Left renal pelvis (tissue), 4 donors: ENCODE results near the gene IMPG1. TPM values are rescaled to one million over a fixed set of nuclear protein-coding genes. Genes with fewer than 3 reads are reported as not detected.

Experiments used
- DNase-seq, 4 donors: peaks; one replicate each; pipeline ENCODE4 v3.0.0-alpha.2; 2013; ENCODE audit warnings: low read depth in 4 of 4, low spot score in 3 of 4
- polyA plus RNA-seq, 4 donors: library from polyadenylated mRNA; unstranded; fragments of 120-200 nt; gene quantifications; one replicate each; pipeline ENCODE4 v1.2.1, GENCODE V29; 2013; ENCODE audit not compliant: insufficient read length in 4 of 4

Gene IMPG1, protein sequence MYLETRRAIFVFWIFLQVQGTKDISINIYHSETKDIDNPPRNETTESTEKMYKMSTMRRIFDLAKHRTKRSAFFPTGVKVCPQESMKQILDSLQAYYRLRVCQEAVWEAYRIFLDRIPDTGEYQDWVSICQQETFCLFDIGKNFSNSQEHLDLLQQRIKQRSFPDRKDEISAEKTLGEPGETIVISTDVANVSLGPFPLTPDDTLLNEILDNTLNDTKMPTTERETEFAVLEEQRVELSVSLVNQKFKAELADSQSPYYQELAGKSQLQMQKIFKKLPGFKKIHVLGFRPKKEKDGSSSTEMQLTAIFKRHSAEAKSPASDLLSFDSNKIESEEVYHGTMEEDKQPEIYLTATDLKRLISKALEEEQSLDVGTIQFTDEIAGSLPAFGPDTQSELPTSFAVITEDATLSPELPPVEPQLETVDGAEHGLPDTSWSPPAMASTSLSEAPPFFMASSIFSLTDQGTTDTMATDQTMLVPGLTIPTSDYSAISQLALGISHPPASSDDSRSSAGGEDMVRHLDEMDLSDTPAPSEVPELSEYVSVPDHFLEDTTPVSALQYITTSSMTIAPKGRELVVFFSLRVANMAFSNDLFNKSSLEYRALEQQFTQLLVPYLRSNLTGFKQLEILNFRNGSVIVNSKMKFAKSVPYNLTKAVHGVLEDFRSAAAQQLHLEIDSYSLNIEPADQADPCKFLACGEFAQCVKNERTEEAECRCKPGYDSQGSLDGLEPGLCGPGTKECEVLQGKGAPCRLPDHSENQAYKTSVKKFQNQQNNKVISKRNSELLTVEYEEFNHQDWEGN
- polyA plus RNA-seq, result 1 to 10 TPM in 3 of 4 donors, under 1 TPM in 1; 0.52 to 3.7 (median 3.0) TPM

DNA sequence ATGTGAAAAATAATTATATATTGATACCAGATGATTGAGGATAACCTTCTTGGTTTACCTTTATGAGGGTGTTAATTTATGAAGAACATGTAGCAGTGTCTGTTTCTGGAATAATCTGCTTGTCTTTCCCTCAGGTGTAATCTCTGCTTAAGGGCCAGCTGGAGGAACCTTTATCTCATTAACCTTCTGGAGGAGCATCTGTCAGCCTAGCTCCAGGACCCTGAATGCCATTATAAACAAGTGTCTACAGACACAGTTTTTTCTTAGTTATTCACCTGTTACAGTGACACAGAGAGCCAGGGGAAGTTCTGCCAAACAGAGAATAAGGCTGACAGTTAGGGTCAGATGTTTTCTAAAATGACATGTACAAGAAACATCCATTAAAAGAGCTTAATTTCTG lies at the start of gene IMPG1:
IMPG1 (minus strand) TSS at position 101 of the 400 bp plus-strand sequence. CDS start 174 bp downstream, outside the sequence.
- no peak for DNase-seq

DNA sequence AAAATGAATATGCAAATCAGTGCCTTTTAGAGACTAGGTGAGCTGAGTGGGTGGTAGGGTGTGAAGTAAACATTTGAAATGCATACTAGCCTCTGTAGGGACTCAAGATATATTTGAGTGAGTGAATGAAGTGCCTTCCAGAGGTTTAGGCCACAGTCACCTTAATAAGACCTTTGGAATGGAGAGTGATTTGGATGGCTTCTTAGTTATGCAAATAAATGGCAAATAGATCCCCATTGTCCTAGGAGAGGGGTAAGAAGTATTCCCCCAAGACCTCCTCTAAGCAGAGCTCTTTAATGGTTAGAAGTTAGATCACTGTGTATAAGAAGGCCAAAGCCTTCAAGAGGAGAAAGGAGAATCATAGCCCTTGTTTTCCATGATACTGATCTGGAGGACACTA lies 47.8 kb upstream of the IMPG1 start:
- no peak for DNase-seq

DNA sequence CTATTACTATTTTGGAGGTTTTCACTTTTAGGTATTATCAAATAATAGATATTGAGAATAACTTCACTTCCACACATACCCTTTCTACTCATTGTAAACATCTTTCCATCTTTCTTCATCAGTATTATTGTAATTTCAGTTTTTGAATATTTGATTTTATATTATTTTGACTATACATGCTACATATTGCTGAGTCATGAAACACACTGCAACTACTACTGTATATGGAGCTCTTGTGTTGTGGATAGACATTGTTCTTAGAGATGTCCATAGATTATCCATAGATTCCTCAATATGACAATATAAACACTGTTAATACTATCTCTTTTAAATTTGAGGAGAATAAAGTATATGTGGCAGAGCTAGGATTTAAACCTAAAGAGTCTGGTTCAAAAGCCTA lies 819 bp upstream of the IMPG1 start:
- no peak for DNase-seq

DNA sequence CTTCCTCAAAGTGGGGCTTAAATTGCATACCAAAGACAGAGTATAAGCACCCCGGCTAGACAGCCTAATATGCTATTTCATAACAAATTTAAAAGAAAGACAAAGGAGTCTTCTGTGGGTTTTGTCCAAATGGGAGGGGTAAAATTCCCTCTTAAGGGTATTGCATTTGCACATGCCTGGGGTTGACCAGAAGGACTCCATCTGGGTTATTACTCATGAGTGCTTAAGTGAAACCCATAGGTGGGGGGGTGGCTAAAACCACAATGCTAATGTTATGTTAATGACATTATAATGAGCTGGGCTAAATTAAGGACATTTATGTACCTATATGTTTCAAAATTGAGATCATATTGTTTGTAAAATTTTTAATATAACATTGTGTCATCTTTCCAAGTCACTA lies 15.0 kb downstream of the IMPG1 start:
- no peak for DNase-seq

DNA sequence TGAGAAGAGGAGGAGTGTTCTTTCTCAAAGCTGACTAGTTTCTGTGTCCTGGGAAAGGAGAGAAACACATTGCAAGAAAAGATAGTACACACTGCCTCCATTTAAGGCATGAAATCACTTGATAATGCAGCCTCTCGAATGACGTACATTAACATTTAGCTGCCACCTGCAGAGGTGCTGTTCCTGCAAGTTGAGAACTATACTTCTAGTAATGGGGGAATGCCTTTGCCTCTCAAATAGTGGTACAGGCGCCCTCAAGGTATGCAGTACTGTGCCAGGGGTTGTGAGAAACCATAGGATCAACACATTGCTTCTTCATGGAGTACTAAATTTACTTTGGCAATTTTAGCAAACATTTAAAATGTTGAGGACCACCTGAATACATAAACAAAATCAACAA lies 20.1 kb downstream of the IMPG1 start:
- no peak for DNase-seq

DNA sequence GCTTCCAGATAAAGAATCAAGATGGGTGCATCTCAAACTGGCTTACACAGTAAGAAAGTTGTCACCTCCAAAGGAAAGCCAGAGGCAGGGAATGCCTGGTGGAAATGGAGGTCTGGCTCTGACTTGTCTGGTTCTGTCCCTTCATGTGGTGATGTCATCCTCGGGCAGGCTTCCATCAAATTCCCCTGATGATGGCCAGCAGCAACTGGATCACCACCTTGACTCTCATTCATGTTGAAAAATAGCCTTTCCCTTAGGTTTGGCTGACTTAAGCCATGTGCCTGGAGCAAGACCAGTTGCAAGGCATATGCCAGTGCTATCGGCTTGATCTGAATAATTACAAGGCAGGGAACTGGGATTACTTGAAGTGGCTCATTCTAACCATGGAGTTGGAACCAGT lies 28.8 kb downstream of the IMPG1 start:
- DNase-seq, result no peak

DNA sequence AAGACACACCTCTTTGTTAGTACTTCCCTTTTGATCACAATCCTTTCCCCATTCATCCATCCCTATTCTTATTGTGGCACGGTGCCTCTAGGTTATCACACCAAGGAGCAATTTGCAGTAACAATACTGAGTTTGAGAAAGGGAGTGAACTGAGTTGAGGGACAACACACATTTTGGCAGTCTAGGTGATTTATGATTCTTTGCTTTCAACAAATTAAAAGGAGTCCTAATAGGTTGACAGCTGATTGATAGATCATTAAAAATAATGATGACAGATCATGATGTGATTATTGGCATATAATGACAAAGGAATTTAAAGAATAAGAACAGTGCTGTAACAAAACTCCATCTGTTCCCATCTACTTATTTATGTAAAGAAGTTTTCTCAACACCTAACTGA lies 36.7 kb downstream of the IMPG1 start:
- DNase-seq, result no peak

DNA sequence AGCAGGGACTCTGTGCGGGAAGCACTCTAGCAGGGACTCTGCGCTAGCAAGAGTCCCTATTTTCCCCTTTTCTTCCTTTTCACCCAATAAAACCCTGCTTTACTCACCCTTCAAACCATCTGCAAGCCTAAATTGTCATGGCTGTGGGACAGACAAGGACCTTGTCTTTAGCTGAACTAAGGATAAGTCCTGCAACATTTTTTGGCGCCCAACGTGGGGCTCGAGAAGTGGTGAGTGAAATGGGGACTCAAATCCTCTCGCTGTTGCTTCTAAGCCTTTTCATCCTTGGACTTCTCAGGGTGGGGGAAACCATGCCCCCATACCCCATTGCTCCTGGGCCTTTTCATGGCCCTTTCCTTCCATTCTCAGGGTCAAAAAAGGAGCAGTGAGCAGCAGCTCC lies 46.4 kb downstream of the IMPG1 start:
- no peak for DNase-seq

DNA sequence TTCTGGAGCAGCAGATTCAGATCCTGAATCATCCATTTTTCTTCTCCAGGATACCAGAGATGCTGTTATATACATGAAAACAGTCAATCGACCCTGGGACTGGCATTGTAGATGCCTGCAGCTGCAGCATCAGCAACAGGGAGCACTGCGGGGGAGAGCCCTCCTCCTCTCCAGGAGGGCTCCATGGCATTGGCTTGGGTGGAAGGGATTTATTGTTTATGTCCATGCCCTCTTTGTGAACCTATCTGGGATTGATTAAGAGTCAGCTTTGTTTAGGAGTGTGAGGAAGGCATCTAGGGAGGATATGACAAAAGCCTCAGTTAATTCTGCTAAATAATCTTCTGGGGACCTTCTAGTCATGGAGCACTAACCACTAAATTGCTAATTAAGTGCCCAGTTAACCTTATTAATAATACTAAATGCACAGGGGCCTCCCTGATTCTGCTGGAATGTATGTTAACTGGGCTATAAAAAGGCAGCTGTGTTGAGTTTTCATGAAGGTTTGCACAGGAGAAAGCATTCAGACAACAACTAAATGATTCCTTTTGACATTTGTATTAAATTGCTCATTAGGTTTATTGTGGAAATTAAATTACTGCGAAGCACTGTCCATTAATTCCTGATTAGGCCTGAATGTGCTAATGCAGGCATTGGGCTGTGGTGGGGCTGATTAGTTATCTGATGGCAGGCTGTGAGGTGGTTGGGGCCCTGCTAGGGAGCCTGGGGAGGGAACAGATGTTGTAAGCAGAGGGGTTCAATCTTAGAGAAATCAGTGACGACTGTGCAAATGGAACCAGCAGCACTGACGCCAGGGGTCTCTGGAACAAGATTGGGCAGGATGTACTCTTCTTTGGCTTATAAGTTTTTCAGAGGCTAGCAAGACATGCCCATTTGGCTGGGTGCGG lies 57.6 kb downstream of the IMPG1 start:
- no peak for DNase-seq

DNA sequence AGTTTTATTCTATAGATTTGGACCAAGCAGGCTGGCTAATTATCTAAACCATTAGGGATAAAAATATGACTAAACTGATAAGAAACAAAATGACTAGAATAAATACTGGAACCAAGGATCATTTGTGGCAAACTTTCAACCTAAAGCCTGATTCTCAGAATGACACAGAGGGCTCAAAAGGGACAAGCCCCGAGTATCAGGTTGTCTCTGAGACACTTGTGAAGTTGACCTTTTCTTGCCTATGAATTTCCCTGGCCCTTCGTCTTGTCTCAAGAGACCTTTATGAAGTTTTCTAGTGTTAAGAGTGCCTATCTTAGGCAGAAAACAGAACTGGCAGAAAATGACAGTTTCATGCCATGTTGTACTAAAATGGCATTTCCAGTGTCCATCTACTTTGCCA lies 68.3 kb downstream of the IMPG1 start:
- DNase-seq, result no peak

DNA sequence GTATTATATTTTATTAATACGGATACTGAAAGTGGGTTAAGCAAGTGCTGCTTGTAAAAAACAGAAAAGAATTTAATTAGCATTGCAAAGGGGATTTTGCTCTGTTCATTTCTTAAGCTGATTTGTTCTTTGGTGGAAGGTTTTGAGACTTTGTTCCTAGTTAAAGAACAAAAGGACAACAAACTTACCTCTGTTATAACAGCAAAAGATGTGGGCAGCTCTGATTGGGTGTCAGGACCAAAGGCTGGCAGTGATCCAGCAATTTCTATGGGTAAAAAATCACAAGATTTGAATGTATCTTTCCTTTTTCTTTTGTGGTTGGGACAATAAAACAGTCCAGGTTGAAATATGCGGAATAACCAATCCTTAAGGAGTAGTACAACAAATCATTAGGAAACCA lies 68.8 kb downstream of the IMPG1 start:
- no peak for DNase-seq

DNA sequence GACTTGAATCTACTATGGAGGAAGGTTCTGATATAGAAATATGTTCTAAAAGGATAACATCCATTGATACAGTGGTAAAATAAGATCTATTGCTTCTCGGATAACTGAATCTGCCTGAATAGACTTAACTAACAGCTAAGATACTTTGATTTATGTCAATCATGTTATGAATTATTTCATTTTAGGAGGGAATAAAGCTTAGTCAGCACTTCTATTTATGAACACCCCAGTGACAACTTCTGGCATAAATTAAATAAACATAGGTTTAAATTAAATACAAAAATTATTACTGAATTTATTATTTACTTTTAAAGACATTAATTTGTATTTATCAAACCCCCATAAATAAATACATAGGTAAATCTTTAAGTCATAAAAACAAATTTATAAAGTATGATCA lies 69.3 kb downstream of the IMPG1 start:
- no peak for DNase-seq

DNA sequence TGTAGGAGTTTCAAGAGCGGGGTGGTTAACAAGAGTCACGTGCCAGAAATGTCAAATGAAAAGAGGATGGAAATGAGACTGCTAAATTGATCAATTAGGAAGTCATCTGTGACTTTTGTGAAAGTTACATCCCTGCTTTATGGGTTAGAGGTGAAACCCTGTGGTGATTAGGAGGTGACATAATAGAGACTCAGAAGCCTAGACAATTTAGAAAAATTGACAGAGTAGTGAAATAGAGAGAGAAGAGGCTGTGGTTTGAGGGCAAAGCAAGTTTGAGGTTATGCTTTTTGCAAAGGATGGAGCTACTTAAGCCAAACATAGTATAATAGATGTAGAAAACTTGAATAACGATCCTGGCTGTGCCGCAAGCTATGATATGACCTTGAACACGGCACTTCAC lies 71.8 kb downstream of the IMPG1 start:
- no peak for DNase-seq

DNA sequence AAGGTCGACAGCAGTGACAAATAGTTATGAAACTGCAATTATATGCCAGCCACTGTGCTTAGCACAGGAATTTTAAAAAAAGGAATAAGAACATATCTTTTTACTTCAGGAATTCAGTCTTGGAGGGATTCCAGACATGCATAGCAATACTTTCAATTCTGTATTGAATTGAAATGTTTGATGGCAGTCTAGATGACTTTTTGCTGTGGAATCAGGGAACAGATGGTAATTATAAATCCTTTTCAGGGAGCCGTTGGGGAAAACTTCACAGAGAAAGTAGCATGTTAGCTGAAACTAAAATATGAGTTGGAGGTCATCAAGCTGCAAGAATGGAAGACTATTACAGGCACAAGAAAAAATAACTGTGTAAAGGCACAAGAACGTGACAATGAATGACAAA lies 74.8 kb downstream of the IMPG1 start:
- DNase-seq, result no peak

DNA sequence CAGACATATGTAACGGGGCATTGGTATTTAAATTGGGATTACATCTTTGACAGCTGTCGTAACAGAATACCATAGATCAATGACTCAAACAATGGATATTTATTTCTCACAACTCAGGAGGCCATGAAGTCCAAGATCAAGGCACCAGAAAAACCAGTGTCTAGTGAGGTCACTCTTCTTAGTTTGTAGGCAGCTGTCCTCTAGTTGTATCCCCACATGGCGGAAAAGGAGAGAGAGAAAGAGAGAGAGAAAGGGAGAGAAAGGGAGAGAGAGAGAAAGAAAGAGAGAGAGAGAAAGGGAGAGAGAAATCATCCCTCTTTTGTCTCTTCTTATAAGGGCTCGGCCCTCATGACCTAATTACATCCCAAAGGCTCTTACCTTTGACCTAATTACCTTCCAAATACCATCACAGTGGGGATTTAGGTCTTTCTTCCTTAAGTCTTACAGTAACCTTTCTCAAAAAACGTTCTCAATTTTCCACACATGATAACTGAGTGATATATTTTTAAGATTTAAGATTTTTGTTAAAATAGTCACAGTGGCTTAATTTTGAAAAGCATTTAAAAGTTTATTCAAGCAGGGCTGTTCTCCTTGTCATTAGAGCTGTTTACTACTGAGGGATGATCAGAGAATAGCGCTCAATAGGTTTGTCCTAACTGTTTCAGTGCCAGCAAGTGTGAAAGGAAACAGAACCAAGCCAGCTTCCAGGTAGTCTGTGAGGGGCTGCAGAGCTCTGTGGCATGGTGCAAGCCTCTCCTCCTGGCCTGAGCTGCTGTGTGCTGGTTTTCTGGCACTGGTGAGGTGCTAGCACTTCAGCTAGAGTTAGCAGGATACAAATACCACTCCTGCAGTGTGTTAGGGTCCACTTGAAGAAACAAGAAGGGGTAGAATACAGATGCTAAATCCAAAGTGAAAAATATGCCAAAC lies 79.0 kb downstream of the IMPG1 start:
- no peak for DNase-seq

DNA sequence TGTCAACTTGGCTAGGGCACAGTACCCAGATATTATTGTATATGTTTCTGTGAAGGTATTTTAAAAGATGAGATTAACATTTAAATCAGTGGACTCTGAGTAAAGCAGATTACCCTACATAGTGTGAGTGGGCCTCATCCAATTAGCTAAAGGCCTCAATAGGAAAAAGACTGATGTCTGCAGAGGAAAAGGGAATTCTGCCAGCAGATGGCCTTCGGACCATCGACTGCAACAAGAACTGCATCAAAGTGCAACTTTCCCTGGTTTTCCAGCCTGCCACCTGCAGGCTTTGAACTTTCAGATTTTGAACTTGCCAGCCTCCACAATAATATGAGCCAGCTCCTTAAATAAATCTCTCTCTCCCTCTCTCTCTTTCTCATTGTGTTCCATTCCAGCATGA lies 80.5 kb downstream of the IMPG1 start:
- DNase-seq, result no peak

DNA sequence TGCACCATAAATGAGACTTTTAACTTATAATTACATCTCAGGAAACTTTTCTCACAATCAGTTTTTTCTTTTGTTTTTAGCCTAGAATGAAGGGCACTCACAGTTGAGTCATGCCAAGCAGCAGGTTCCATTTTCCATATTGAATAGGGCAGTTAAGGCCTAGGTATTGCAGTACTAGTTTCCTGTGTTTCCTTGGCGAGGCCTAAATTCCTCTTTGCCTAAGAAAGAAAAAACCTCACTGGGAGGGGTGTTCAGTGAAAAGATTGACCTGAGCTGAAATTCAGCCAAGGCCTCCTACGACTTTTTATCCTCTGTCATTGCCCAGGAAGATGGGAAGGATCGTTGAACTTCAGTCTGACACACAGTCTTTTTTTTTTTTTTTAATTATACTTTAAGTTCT lies 85.5 kb downstream of the IMPG1 start:
- DNase-seq, result no peak

DNA sequence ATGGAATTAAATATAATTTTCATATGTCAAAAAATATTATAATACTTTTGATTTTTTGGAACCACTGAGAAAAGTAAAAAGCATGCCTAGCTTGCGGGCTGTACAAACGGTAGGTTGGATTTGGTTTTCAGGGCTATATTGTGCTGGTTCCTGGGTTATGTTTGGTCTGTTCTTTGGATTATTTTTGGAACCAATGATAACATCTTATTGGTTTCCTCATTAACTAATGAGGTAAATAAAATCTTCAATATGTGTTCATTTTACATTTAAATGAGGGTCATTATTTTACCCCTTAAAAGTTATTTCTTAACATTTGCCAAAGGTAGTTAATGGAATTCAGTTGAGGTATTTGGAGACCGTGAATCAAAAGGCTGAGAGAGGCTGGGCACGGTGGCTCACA lies 96.6 kb downstream of the IMPG1 start:
- DNase-seq, result no peak

DNA sequence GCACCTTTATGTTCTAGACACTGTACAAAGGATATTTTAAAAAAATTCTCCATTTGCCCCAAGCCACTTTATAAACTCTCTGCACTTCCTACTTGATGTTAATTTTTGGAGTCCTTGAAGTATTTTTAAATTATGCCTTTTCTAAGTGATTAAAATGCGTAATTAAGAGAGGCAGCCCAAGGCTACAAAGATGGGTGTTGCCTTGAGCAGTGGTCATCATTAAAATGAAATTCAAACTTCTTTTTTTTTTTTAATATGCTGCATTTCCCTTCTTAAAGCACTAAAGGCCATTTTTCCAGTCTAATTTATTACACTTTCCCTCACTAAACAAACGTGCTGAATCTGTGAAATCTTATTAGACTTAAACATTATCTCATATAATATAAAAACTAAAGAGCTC lies 102.4 kb downstream of the IMPG1 start:
- no peak for DNase-seq

DNA sequence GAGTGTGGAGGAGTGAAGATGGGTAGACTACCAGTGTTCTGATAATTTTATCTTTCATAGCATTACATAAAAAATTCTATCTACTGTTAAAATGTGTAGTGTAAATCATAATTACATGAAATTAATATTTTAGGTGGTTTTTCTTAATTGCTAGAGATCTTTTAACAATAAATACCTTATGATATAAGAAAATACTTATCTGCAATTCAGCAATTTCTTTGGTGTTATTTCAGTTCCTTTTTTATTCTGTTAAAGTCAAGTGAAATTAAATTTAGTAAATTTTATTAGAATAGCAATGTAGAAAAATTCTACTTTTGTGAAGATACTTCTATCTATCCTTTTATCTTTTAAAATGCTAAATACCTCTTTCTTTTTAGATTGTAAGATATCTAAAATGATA lies 104.3 kb downstream of the IMPG1 start:
- DNase-seq, result no peak
